Measurements from ENCODE around the gene SDHAF3.

SDHAF3 gene

GRCh38 chr7:97224316-97224715 is 106.8 kb downstream of the SDHAF3 start:
- no peak for DNase-seq

- DNase-seq: no peak
Measured at GRCh38 chr7:97226541-97226940, 109.0 kb downstream of the SDHAF3 start.
